ENCODE results near the gene NCDN.
A peak's percentile ranks its signal among the peaks of the same experiment; 100 is the strongest.
"Not testable (repeated sequence)": the region's sequence is repeated elsewhere in the genome, so short reads cannot be mapped to it uniquely, and the experiment has no call there.

The NCDN gene

DNA sequence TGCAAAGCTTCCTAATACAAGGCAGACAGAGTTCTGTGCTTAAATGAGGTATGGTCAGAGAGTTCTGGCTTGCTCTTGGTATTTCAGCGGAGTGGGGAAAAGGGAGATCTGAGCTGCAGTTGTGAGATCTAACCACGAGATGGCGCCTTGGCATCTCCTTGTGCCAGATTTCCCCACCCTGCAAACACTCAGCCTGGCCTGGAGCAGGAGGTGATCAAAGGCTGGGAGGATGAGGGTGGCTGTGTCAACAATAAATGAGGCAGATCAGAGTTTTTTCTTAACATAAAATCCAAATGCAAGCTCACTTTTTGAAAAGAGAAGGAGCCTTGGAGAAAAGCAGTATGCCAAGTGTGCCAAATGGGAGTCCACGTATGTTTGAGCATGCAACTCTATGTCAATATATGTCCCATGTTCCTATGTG lies 11.4 kb downstream of the NCDN start:
- peak; percentile 93 for DNase-seq (ENCODE audit: low read depth, low spot score)

DNA sequence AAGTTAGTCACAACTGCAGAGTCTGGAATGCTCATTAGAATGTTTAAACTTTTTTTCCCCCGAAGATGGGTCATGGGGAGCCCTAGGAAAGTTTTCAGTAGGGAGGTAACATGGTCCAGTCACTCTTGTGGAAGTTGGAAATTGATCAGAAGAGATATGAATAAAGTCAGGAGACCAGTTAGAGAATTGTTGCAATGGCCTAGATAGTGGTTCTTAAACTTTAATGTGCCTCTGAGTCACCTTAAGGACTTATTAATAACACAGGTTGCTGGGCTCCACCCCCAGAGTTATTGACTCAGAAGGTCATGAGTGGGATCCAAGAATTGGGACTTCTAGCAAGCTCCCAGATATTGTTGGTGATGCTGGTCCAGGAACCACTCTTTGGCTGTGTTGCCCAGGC lies 12.3 kb downstream of the NCDN start:
- DNase-seq (ENCODE audit: low read depth, low spot score) = no peak

DNA sequence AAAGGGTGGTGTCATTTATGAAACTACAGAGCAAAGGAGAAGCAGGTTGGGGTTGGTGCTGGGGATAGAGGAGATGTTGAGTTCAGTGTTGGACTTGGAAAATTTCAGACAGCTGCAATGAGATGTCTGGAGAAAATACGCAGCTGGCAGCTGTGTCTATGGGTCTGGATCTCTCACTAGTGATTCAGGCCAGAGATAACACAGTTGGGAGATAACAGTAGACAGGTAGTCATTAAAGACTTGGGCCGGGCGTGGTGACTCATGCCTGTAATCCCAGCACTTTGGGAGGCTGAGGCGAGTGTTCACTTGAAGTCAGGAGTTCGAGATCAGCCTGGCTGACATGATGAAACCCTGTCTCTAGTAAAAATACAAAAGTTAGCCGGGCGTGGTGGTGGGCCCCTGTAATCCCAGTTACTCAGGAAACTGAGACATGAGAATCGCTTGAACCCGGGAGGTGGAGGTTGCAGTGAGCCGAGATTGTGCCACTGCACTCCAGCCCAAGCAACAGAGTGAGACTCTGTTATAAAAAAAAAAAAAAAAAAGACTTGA lies 13.1 kb downstream of the NCDN start:
- peak; percentile 38 for DNase-seq (ENCODE audit: low read depth, low spot score)

DNA sequence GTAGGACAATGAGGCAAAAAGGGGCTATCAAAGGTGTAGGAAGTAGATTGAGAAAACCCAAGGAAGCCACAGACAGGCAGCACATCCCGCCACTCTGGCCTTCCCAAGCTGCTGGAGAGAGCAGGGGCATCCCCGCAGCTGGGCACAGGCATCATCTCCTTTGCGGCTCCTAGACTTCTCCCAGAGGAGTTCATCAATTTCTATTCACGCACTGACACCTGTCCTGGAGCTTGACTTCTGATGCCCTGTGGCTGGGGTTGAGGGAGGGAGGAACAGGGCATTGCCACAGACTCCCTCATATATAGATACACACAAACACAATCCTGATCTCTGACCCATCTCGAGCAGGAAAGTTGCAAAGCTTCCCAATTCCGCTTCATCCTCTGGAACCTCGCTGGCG lies 13.7 kb downstream of the NCDN start:
- DNase-seq (ENCODE audit: low read depth, low spot score) = no peak

DNA sequence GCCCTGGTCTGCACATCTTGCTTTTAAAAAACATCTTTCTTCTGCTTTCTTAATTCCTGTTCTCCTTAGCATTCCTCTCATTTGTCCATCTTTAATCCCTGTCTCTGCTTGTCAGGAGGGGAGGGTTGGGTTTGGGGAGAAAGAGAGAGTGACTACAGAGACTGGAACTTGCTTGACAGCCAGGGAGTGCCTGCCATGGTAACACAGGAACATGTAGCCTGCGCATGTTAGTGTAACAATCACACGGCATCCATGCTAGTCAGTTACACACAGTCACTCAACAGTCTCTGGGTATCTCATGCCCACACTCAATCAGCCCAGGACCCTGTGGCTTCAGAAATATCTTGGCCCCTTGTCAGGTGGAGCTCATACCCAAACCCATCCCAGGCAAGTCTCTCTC lies 14.7 kb downstream of the NCDN start:
- no peak for DNase-seq (ENCODE audit: low read depth, low spot score)

DNA sequence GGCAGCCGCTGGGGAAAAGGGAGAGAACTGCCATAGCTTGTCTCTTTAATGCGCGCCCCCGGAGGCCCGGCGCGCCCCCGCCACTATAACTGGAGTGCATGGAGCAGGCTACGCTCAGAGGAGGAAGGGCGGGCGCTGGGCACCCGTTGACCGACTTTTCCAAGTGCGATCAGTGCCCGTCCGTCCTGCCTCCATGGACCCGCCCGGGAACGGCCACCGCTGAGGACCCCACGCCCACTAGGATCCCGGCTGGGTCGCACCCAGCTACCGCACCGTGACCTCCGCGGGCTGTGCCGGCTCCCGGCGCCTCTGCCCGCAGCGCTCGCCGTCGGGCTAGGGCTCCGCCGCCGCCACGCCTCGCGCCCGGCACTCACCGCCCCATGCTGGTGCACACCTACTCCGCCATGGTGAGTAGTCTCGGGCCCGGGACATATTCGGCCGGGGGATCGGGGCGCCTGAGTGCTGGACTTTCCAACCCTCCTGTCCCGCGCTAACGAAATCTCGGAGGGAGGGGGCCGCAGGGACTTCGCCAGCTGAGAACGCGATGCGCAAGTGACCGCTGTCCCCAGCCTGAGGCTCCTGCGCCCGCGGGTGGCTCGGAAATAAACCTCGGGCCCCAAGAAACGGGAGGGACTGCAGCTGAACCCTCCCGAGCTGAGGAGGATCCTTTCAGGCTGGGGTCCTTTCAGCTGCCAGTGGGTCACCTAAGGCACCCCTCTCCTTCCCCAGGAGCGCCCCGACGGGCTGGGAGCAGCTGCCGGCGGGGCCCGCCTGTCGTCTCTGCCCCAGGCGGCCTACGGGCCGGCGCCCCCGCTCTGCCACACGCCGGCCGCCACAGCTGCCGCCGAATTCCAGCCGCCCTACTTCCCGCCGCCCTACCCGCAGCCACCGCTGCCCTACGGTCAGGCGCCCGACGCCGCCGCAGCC lies 15.9 kb downstream of the NCDN start, which contains the start of gene TFAP2E:
TSS of gene TFAP2E (plus strand) at position 117 of the 927 bp plus-strand sequence. CDS start at position 381, 264 bp downstream.
- peak; percentile 59 for DNase-seq (ENCODE audit: low read depth, low spot score)

DNA sequence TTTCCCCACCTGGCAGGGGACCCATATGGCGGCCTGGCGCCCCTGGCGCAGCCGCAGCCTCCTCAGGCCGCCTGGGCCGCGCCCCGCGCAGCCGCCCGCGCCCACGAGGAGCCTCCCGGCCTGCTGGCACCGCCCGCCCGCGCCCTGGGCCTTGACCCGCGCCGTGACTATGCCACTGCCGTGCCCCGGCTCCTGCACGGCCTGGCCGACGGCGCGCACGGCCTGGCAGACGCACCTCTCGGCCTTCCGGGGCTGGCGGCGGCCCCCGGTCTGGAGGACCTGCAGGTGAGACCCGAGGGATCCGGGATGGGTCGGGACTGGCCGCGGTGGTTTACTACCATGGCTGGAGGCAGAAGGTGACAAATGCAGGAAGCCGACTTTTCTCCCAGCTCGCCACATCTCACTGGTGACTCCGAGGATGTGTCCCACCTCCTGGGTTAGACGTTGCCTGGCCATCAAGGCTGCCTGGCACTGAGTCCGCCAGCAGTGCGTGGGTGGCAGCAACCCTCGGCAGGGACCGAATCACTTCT lies 16.6 kb downstream of the NCDN start:
- DNase-seq (ENCODE audit: low read depth, low spot score) = no peak

DNA sequence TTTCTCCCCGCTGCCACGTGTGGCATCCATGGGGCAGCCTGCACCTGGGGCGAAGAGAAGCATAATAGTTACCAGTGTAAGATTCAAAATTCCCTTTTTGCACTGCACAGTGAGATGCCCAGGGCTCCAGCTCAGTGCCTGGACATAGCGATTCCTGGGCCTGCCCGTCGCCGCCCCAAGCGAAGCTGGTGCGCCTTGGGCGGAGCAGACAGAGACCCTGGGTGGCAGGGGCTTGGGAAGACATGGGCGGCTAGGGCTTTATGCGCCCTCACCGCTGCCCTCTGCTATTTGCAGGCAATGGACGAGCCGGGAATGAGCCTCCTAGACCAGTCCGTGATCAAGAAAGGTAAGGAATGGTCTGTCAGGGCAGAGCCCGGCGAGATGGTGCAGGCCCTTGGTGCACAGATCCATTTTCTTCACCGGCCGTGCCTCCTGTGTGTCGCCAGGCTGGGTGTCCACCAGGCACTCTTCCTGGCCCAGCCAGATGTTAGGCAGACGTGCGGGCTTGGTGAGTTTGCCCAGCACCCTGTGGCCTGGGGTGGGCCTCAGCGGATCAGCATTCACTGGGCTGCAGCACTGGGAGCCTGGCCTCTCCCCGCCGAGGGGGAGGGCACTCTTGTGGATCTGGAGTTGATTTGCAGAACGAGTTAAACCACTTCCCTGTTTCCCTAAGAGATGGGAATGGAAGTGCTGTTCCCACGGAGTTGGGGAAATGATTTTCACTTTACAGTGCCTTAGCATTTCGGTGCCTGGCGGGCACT lies 17.2 kb downstream of the NCDN start:
- peak; percentile 79 for DNase-seq (ENCODE audit: low read depth, low spot score)

DNA sequence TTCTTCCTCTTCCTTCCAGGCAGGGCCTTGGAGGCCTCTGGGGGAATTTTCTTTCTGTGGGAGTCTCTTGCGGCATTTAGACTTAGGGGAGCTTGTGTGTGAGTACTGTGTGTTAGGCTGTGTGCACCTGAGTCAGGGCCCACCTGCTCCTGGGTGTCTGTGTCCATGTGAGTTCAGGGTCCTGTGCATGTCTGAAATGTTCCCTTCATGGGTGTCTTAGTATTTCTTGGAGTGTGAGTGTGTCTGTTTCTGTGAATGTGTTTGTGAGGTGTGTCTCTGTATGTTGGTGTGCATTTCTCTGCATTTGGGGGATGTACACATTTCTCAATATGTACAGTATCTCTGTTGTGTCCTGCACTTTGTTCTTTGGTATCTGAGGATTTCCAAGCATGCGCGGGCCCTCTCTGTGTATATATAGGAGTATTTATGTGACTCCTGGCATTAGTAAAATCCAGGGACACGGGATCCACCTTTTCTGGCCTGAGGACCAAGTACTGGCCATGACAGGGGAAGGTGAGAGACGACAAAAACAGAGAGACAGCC lies 17.9 kb downstream of the NCDN start:
- no peak for DNase-seq (ENCODE audit: low read depth, low spot score)

DNA sequence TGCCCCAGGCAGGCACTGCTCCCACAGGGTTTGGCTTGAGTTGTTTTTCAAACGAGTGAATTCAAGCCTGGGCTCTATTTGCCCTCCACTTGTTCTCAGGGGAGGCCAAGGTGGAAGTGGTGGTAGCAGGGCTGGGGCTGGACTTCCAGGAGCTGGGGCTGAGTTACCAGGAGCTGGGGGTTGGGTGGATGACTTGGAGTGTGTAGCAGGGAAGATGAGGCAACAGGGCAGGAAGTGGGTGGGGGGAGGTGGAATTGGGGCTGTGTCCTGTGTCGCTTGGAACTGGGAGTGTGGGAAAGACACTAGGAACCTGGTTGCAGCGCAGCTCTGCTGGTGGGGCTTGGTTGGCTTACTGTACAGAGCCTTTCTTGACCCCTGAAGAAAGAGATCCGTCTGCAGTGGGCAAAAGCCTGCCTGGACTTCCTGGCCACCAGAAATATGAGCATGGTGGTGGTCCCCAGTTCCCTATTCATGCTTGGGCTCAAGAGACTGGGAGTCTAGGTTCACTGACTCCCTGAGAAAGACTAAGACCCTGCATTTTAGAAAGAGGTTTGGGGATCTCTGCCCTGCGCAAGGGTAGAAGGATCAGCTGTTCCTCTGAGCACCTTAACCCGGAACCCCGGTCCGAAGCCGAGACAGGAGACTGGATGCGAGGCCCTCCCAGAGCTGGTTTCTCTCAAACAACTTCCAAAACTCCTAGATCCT lies 18.6 kb downstream of the NCDN start:
- DNase-seq (ENCODE audit: low read depth, low spot score) = peak; percentile 43

DNA sequence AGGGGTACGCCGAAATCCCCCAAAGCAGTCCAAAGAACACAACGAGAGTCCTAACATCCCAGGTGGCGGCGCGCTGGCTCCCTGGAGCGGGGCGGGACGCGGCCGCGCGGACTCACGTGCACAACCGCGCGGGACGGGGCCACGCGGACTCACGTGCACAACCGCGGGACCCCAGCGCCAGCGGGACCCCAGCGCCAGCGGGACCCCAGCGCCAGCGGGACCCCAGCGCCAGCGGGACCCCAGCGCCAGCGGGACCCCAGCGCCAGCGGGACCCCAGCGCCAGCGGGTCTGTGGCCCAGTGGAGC lies 19.1 kb downstream of the NCDN start:
- DNase-seq (ENCODE audit: low read depth, low spot score) = not testable (repeated sequence)

DNA sequence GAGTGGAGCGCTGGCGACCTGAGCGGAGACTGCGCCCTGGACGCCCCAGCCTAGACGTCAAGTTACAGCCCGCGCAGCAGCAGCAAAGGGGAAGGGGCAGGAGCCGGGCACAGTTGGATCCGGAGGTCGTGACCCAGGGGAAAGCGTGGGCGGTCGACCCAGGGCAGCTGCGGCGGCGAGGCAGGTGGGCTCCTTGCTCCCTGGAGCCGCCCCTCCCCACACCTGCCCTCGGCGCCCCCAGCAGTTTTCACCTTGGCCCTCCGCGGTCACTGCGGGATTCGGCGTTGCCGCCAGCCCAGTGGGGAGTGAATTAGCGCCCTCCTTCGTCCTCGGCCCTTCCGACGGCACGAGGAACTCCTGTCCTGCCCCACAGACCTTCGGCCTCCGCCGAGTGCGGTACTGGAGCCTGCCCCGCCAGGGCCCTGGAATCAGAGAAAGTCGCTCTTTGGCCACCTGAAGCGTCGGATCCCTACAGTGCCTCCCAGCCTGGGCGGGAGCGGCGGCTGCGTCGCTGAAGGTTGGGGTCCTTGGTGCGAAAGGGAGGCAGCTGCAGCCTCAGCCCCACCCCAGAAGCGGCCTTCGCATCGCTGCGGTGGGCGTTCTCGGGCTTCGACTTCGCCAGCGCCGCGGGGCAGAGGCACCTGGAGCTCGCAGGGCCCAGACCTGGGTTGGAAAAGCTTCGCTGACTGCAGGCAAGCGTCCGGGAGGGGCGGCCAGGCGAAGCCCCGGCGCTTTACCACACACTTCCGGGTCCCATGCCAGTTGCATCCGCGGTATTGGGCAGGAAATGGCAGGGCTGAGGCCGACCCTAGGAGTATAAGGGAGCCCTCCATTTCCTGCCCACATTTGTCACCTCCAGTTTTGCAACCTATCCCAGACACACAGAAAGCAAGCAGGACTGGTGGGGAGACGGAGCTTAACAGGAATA lies 19.7 kb downstream of the NCDN start:
- peak; percentile 79 for DNase-seq (ENCODE audit: low read depth, low spot score)

DNA sequence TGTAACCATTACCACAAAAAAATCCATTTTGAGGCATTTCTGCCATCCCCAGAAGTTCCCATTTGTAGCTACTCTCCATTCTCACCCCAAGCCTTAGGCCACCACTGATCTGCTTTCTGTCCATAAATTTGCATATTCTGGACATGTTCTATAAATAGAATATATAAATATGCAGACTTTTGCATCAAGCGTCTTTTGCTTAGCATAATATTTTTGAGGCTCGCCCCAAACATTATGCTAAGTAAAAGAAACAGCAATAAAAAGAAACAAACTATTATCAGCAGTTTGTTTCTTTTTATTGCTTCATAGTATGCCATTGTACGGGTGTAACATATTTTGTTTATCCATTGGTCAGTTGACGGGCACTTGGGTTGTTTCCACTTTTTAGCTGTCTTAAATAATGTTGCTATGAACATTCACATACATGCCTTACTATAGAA lies 23.4 kb downstream of the NCDN start:
- DNase-seq (ENCODE audit: low read depth, low spot score) = no peak

DNA sequence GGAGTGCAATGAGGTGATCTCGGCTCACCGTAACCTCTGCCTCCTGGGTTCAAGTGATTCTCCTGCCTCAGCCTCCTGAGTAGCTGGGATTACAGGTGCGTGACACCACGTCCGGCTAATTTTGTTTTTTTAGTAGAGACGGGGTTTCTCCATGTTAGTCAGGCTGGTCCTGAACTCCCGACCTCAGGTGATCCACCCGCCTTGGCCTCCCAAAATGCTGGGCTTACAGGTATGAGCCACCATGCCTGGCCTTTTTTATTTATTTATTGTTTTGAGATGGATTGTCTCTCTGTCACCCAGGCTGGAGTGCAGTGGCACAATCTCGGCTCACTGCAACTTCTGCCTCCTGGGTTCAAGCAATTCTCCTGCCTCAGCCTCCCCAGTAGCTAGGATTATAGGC lies 24.0 kb downstream of the NCDN start:
- not testable (repeated sequence) for DNase-seq (ENCODE audit: low read depth, low spot score)

DNA sequence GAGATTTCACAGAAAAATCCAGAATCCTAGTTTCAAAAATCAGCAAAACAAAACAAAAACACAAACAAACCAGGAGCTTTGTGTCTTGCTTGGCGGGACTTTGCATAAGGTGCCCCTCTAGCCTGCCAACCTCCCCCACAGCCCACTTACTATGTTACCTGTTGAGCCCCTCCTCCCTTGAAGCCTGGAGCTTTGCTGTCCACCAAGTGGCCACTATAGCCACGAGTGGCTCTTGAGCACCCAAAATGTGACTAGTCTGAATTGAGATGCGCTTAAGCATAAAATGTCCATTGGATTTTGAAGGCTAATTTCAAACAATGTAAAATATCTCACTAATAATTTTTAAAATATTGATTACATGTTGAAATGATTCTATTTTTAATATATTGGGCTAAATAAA lies 27.7 kb downstream of the NCDN start:
- no peak for DNase-seq (ENCODE audit: low read depth, low spot score)

DNA sequence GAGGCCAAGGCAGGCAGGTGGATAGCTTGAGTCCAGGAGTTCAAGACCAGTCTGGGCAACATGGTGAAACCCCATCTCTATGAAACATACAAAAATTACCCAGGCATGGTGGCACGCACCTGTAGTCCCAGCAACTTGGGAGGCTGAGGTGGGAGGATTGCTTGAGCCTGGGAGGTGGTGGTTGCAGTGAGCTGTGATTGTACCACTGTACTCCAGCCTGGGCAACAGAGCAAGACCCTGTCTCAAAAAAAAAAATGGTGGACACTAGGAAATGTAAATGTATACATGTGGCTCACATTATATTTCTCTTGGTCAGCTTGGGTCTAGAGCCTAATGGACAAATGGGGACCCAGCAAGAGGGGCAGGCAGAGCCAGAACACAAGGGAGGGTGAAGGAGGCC lies 28.2 kb downstream of the NCDN start:
- DNase-seq (ENCODE audit: low read depth, low spot score) = not testable (repeated sequence)

DNA sequence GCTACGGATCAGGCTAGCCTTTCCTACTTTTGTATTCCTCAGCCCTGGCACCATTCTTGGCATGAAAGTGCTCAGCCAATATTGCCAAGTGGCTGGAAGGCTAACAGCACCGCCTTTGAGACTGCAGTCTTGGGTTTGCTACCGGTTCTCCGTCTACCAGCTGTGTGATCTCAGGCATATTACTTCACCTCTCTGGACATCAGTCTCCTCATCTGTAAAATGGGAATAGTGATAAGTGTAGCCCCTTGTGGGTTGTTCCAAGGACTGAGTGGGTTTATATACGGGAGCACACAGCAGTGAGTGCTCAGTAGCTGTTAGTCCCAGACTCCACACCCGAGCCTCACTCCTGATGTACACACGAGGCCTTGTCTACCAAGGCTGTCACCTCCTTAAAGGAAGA lies 29.2 kb downstream of the NCDN start:
- DNase-seq (ENCODE audit: low read depth, low spot score) = no peak

DNA sequence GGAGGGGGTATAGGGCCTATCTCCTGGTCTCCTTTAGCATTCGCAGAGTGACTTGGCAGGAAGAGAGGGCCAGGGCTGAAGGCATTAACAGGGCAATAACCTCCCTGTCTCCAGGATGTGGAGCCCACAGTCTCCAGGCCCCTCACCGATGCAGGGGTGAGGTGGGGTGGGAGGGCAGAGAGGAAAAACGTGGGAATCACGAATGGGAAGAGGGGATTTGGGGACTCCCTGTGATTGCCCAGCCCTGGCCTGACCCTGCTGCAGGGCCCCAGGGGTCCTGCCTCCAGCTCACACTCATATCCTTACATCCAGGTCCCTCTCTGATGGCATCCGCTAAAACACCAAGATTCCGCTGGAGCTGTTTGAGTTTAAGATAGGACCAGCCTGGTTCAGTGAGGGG lies 30.1 kb downstream of the NCDN start:
- DNase-seq (ENCODE audit: low read depth, low spot score) = no peak

DNA sequence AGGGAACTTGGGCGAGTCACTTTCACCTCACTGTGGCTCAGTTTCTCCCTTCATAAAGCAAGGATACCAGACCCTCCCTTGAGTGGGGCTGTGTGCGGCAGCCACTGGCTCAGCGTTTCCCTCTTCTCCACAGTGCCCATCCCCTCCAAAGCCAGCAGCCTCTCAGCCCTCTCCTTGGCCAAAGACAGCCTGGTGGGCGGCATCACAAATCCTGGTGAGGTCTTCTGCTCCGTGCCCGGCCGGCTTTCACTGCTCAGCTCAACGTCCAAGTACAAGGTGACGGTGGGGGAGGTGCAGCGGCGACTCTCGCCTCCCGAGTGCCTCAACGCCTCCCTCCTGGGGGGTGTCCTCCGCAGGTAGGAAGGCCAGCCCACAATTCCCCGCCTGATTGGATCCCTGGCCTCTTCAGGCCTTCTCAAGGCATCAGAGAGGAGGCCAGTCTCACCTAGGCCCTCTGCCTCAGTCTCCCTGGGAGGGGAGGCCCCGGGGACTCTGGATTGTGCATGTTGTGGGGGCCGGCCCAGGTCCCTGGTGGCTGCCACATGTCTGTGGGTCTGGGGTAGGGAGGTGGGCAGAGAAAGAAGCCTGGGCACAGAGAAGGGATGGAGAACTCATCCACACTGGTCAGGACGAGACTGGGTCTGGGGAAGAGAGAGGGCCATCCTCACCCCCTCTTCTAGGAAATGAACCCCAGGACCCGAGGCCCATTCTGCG lies 30.8 kb downstream of the NCDN start:
- no peak for DNase-seq (ENCODE audit: low read depth, low spot score)

Measured in ELF-1 (cell line).